ENCODE measurements around the gene S100A3. TPM values are rescaled to one million over a fixed set of nuclear protein-coding genes. Genes with fewer than 3 reads are reported as not detected.

Gene S100A3
- total and polyA plus RNA-seq, 2 of the 8 experiments (the other 6 are each of a cell fraction or from before 2014, with no cell fraction given) = 0.26 to 0.47 TPM

DNA sequence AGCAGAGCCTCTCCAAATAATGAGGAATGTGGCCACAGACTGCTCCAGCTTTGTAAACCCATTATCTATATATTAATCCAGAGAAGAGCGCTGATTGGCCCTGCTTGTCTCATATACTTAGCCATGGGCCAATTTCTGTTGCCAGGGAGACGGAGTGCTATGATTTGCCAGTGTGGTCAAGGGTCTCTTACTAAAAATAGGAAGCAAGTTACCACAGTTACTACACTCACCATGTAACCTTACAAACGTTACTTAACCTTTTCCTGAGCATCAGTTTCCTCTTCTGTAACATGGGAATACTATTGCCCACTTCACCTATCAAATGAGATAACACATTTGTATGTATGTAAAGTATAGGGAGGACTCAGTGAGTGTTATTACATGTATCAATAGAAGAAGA, 24.3 kb upstream of the S100A3 start (continued):
- TF ChIP-seq, protein P1, sequence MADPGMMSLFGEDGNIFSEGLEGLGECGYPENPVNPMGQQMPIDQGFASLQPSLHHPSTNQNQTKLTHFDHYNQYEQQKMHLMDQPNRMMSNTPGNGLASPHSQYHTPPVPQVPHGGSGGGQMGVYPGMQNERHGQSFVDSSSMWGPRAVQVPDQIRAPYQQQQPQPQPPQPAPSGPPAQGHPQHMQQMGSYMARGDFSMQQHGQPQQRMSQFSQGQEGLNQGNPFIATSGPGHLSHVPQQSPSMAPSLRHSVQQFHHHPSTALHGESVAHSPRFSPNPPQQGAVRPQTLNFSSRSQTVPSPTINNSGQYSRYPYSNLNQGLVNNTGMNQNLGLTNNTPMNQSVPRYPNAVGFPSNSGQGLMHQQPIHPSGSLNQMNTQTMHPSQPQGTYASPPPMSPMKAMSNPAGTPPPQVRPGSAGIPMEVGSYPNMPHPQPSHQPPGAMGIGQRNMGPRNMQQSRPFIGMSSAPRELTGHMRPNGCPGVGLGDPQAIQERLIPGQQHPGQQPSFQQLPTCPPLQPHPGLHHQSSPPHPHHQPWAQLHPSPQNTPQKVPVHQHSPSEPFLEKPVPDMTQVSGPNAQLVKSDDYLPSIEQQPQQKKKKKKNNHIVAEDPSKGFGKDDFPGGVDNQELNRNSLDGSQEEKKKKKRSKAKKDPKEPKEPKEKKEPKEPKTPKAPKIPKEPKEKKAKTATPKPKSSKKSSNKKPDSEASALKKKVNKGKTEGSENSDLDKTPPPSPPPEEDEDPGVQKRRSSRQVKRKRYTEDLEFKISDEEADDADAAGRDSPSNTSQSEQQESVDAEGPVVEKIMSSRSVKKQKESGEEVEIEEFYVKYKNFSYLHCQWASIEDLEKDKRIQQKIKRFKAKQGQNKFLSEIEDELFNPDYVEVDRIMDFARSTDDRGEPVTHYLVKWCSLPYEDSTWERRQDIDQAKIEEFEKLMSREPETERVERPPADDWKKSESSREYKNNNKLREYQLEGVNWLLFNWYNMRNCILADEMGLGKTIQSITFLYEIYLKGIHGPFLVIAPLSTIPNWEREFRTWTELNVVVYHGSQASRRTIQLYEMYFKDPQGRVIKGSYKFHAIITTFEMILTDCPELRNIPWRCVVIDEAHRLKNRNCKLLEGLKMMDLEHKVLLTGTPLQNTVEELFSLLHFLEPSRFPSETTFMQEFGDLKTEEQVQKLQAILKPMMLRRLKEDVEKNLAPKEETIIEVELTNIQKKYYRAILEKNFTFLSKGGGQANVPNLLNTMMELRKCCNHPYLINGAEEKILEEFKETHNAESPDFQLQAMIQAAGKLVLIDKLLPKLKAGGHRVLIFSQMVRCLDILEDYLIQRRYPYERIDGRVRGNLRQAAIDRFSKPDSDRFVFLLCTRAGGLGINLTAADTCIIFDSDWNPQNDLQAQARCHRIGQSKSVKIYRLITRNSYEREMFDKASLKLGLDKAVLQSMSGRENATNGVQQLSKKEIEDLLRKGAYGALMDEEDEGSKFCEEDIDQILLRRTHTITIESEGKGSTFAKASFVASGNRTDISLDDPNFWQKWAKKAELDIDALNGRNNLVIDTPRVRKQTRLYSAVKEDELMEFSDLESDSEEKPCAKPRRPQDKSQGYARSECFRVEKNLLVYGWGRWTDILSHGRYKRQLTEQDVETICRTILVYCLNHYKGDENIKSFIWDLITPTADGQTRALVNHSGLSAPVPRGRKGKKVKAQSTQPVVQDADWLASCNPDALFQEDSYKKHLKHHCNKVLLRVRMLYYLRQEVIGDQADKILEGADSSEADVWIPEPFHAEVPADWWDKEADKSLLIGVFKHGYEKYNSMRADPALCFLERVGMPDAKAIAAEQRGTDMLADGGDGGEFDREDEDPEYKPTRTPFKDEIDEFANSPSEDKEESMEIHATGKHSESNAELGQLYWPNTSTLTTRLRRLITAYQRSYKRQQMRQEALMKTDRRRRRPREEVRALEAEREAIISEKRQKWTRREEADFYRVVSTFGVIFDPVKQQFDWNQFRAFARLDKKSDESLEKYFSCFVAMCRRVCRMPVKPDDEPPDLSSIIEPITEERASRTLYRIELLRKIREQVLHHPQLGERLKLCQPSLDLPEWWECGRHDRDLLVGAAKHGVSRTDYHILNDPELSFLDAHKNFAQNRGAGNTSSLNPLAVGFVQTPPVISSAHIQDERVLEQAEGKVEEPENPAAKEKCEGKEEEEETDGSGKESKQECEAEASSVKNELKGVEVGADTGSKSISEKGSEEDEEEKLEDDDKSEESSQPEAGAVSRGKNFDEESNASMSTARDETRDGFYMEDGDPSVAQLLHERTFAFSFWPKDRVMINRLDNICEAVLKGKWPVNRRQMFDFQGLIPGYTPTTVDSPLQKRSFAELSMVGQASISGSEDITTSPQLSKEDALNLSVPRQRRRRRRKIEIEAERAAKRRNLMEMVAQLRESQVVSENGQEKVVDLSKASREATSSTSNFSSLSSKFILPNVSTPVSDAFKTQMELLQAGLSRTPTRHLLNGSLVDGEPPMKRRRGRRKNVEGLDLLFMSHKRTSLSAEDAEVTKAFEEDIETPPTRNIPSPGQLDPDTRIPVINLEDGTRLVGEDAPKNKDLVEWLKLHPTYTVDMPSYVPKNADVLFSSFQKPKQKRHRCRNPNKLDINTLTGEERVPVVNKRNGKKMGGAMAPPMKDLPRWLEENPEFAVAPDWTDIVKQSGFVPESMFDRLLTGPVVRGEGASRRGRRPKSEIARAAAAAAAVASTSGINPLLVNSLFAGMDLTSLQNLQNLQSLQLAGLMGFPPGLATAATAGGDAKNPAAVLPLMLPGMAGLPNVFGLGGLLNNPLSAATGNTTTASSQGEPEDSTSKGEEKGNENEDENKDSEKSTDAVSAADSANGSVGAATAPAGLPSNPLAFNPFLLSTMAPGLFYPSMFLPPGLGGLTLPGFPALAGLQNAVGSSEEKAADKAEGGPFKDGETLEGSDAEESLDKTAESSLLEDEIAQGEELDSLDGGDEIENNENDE (IDR thresholded peaks at IDR 0.05; ENCODE audit: insufficient replicate concordance, low read length) = no peak
- TF ChIP-seq MAFK (IDR thresholded peaks at IDR 0.05; ENCODE audit: low read depth, low read length) (no peak), EZH2 (IDR thresholded peaks at IDR 0.05; ENCODE audit: low read depth, low read length, severe bottlenecking) (no peak), RAD21 (IDR thresholded peaks at IDR 0.05 in 1 of 2, conservative IDR thresholded peaks at IDR 0.05 in 1 of 2; ENCODE audit: low read depth in 2 of 2, low read length in 2 of 2) (no peak), SP1 (IDR thresholded peaks at IDR 0.05; ENCODE audit: low read depth, low read length) (no peak), JUN (IDR thresholded peaks at IDR 0.05; ENCODE audit: low read depth, low read length) (no peak)
- TF ChIP-seq, protein P2, sequence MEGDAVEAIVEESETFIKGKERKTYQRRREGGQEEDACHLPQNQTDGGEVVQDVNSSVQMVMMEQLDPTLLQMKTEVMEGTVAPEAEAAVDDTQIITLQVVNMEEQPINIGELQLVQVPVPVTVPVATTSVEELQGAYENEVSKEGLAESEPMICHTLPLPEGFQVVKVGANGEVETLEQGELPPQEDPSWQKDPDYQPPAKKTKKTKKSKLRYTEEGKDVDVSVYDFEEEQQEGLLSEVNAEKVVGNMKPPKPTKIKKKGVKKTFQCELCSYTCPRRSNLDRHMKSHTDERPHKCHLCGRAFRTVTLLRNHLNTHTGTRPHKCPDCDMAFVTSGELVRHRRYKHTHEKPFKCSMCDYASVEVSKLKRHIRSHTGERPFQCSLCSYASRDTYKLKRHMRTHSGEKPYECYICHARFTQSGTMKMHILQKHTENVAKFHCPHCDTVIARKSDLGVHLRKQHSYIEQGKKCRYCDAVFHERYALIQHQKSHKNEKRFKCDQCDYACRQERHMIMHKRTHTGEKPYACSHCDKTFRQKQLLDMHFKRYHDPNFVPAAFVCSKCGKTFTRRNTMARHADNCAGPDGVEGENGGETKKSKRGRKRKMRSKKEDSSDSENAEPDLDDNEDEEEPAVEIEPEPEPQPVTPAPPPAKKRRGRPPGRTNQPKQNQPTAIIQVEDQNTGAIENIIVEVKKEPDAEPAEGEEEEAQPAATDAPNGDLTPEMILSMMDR (IDR thresholded peaks at IDR 0.05; ENCODE audit: control extremely low read depth in 1 of 3, insufficient read depth in 1 of 3, low read depth in 1 of 3, low read length in 3 of 3) = no peak

Data from H1 (cell line).